NK-92 treated with Interleukin-12 subunit alpha and Interleukin-12 subunit beta, amount 100 ng/mL, for 24 hours (cell line): Measurements from ENCODE around the gene GPC6.

Experiments used
- DNase-seq: peaks from one replicate; lab custom pipeline; 2025; lab: John Stamatoyannopoulos, UW

The GPC6 gene

GRCh38 chr13:93966267-93966936 lies 739.8 kb downstream of the GPC6 start:
- no peak for DNase-seq

GRCh38 chr13:93967286-93967685 lies 740.7 kb downstream of the GPC6 start:
- DNase-seq: no peak

- no peak for DNase-seq
Observed at GRCh38 chr13:93975242-93975641, 748.6 kb downstream of the GPC6 start.

- DNase-seq: no peak
Observed at GRCh38 chr13:93976528-93976927, 749.9 kb downstream of the GPC6 start.

- DNase-seq: no peak
Observed at GRCh38 chr13:93977986-93978385, 751.4 kb downstream of the GPC6 start.

- DNase-seq: no peak
Observed at GRCh38 chr13:93981426-93981977, 754.9 kb downstream of the GPC6 start.

- DNase-seq: no peak
Observed at GRCh38 chr13:93982179-93982918, 755.7 kb downstream of the GPC6 start.

- DNase-seq: no peak
Observed at GRCh38 chr13:93984052-93984451, 757.4 kb downstream of the GPC6 start.

- no peak for DNase-seq
Observed at GRCh38 chr13:93984876-93985275, 758.3 kb downstream of the GPC6 start.

GRCh38 chr13:93987458-93987857 lies 760.9 kb downstream of the GPC6 start:
- DNase-seq: no peak

GRCh38 chr13:93991569-93991968 lies 765.0 kb downstream of the GPC6 start:
- DNase-seq: no peak

GRCh38 chr13:93996481-93996880 lies 769.9 kb downstream of the GPC6 start:
- DNase-seq: no peak

- DNase-seq: no peak
Observed at GRCh38 chr13:94006296-94006695, 779.7 kb downstream of the GPC6 start.

- DNase-seq: no peak
Observed at GRCh38 chr13:94007072-94007471, 780.5 kb downstream of the GPC6 start.

GRCh38 chr13:94009701-94010100 lies 783.1 kb downstream of the GPC6 start:
- no peak for DNase-seq

- no peak for DNase-seq
Observed at GRCh38 chr13:94014461-94014860, 787.9 kb downstream of the GPC6 start.

GRCh38 chr13:94020426-94020825 lies 793.8 kb downstream of the GPC6 start:
- DNase-seq: no peak

- DNase-seq: no peak
Observed at GRCh38 chr13:94020833-94021232, 794.2 kb downstream of the GPC6 start.

GRCh38 chr13:94028234-94028633 lies 801.6 kb downstream of the GPC6 start:
- no peak for DNase-seq

- DNase-seq: no peak
Observed at GRCh38 chr13:94028650-94029049, 802.0 kb downstream of the GPC6 start.

GRCh38 chr13:94030415-94031119 lies 804.0 kb downstream of the GPC6 start:
- no peak for DNase-seq

- DNase-seq: no peak
Observed at GRCh38 chr13:94031609-94032008, 805.0 kb downstream of the GPC6 start.

GRCh38 chr13:94033098-94033497 lies 806.5 kb downstream of the GPC6 start:
- DNase-seq: no peak
